ENCODE measurements around the gene HIPK2.
"Not testable (repeated sequence)": the region's sequence is repeated elsewhere in the genome, so short reads cannot be mapped to it uniquely, and the experiment has no call there.

The HIPK2 gene

DNA sequence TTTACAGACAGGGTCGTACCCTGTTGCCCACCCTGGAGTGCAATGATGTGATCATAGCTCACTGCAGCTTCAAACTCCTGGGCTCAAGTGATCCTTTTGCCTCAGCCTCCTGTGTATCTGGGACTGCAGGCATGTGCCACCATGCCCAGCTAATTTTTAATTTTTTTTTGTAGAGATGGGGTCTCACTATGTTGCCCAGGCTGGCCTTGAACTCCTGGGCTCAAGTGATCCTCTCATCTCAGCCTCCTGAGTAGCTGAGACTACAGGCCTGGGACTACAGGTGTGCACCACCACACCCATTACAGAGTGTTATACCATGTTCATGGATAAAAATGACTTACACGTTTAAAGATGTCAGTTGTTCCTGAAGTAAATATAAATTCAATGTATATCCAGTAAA, 166.2 kb downstream of the HIPK2 start:
- not testable (repeated sequence) for DNase-seq

DNA sequence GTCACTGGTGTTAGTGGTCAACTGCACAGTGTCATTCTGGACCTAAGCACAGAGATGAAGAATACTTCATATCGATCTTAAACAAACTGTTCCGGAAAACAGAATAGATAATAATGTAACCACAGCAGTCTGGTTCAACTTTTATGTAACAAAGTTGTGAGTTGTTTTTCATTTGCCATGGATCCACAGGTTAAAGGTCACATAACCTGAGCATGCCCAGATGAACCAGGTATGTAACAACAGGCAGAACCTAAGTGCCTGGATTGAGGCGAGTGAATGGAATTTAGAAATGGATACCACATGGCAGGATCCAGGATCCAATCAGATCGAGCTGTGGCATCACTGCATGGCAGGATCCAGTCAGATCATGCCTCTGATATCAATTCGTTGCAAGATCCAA, 167.2 kb downstream of the HIPK2 start:
- DNase-seq = no peak

DNA sequence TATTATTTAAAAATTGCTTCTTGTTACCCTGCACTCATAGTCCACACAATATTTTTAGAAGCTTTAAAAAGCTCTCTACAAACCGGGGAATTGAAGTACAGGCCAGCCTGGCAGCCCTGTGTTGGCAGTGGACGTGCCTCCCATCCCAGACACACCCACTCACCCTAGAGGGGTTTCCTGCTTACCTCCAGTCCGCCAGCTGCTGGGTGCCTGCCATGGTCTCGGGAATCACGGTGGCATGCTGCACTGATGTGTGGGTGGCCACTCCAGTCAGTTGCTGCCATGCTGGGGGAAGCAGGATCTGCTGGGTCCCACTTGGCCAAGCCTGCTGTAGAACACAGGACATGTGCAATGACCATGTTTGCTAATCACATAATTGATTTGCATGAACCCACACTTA, 173.9 kb downstream of the HIPK2 start:
- no peak for DNase-seq

DNA sequence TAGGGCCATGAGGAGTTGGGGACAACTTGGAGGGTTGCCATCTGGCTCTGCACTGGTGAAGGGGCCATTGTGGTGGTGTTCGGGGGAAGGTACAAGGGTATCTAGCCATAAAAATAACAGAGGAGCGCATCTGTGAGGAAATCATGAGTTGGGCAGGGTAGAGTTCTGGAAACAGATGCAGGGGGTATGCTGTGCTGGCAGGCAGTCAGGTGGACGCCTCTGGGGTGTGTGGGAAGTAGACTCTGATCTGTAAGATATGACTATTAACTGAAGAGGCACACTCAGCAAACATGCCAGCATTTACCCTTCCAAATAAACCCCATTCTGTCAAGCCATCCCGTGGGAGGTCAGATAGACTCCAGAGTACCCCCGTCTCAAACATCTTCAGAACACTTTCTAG, 174.5 kb downstream of the HIPK2 start:
- no peak for DNase-seq

DNA sequence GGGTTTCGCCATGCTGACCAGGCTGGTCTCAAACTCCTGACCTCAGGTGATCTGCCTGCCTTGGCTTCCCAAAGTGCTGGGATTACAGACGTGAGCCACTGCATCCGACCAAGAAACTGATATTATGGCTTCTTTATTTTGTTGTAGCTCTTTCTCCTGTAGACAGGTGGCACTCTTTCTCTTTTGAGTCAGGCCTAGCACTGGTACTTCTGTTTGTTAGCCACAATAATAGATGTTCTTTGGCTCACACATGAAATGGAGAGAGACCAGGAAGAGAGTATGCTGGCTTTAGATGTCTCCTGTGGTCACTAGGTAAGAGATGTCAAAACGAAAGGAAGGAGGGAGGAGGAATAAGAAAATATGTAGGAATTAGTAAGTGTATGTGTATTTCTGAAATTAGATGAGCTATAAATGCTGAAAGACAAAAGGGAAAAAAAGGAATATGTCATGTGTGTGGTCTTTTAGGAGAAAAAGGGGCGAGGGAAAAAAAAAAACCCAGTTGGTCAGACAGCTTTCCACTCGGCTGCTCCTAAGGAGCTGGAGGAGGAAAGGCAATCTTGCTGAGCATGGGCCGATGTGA, 175.6 kb downstream of the HIPK2 start:
- DNase-seq = peak; percentile 27

DNA sequence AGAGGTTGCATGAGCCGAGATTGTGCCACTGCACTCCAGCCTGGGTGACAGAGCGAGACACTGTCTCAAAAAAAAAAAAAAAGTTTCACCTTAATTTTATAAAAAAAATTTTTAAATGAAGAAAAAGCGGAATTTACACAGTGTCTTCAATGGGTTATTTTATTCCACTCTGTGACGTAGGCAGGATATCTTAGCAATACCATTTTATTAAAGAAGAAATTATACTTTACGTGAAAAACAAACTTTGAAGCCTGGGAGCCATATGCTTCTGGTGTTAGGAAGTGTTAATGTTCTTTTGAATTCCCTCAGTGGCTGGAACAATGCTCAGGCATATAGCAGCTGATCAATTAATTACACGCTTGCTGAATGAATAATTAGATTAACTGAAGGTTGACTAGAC, 176.6 kb downstream of the HIPK2 start:
- no peak for DNase-seq

DNA sequence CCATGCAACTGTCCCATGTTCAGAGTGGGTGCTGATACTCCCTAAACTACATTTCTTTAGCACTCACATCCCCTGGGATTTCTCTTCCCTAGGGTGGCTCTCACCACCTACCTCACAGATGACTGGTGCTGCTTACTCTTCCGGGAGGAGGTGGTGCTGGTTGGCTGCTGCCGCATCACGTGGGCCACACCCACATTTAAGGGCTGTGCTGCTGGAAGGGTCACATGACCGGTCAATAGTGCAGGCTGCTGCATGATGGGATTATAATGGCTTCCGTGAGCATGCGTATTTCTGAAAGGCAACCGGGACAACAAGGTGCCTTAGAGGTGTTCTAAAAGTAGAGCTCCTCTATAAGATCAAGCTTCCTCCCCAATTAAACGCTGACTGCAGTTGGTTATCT, 177.5 kb downstream of the HIPK2 start:
- DNase-seq = no peak

- no peak for DNase-seq
Measured at GRCh38 chr7:139598642-139599041, 179.2 kb downstream of the HIPK2 start.

DNA sequence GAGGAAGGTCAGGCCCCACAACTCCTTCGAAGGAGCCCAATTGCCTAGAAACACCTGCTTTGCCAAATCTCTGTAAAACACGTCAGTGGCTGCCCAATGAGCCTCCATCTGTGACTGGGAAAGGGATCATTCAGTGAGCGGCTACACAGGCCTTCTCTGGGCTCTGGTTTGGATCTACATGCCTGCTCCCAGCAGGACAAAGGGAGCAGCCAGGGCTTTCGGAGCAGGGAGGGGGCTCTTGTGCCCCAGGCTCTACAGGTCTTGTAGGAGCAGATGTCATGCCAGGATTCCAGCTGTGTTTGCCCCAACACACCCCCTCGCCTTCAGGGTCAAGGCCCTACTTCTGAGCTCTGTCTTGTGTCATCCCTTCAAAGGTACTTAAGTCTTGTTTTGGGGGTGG, 180.8 kb downstream of the HIPK2 start:
- no peak for DNase-seq

- no peak for DNase-seq
Measured at GRCh38 chr7:139596626-139597025, 181.2 kb downstream of the HIPK2 start.

DNA sequence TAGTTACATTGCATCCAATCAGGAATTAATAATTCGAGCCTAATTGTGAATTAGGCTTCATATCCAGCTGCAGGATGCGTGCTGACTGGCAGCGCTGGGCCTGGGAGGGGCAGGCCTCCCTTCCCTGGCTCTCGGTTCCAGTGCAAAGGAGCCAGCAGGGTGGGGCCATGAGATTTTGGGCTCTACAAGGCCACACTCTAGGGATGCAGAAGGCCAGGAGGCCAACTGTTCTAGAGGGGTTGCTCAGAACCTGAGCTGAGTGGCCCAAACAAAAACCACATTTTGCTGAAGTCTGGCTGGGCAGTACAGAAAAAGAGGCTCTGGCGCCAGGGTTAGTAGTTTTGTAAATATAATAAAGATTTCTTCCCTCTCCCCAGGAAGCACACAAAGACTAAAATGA, 182.0 kb downstream of the HIPK2 start:
- no peak for DNase-seq

- DNase-seq = no peak
Measured at GRCh38 chr7:139594911-139595476, 182.8 kb downstream of the HIPK2 start.

DNA sequence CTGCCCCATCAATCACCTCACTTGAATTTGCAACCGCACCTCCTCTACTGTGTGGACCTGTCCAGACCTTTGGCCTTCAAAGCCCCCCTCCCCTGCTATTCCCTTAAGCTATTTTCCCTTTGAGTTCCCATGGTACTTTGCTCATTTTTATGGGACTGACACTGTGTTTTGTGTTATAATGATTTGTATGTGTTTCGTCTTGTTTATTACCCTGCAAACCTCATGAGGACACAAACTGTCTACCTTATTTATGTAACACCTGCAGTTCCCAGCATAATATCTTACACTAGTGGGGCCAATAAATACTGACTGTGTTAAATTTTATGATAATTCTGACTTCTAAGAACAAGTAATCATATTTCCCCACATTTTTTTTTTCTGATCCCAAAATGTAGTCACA, 183.7 kb downstream of the HIPK2 start:
- DNase-seq = no peak

GRCh38 chr7:139592801-139593461, 184.9 kb downstream of the HIPK2 start:
- no peak for DNase-seq

GRCh38 chr7:139591550-139592195, 186.1 kb downstream of the HIPK2 start:
- DNase-seq = no peak

GRCh38 chr7:139589474-139589873, 188.3 kb downstream of the HIPK2 start:
- DNase-seq = no peak

DNA sequence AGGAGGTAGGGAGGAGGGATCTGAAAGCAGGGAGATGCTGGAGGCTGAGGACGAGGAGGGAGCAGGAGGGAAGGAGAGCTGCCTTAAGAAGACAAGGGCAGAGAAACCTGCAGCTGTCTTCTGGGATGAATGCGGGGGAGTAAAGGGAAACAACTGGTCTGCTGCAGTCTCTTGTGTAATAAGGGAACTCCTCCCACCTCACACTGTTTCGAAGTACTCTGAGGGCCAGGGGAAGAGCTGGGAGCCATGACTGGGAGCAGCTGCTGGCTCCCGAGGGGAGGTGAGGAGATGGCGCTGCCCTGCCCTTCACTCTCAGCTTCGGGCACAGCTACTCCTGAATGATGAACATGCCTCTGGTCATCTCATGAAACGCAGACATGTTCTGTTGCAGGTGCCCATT, 189.2 kb downstream of the HIPK2 start:
- no peak for DNase-seq

DNA sequence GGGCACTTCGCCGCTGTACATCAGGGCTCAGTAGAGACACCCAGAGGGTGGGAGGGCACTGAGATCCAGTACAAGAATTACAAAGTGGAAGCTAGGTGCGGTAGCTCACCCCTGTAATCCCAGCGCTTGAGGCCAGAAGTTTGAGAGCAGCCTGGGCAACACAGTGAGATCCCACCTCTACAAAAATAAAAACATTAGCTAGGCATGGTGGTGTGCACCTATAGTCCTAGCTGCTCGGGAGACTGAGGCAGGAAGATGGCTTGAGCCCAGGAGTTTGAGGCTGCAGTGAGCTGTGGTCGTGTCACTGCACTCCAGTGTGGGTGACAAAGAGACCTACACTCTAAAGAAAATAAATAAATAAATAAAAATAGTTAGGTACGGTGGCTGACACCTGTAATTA, 190.3 kb downstream of the HIPK2 start:
- DNase-seq = no peak

GRCh38 chr7:139586286-139586685, 191.5 kb downstream of the HIPK2 start:
- no peak for DNase-seq

GRCh38 chr7:139585042-139585441, 192.8 kb downstream of the HIPK2 start:
- DNase-seq = no peak

DNA sequence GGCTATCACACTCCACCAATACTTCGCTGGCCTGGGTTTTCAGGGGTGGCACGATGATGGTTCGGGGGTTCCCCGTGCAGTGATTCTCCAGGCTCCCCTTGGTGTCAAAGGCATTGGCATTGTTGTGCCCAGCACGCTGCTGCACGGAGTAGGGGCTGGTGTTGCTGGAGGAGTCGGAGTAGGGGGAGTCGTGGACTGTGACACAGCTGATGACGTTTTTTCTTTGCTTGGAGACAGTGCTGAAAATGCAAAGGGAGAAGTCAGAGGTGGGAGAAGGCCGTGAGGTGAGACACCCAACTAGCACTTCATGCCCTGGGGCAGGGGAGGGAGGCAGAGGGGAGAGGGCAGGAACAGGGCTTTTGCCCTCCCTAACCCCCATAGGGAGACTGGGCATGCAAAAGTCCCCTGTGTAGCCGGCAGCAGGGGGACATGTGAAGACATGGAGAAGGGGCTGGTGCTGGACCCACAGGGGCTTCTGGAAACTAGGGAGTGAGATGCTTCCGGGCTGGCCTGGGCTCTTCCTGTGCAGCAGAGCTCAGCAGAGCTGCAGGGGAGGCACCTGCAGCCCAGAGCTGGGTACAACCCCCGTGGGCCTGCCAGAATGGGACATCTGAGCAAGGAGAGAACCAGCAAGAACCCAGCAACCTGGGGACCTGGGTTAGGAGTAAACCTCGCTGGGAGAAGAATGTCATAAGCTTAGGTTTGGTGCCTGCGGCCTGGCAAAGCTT, 193.8 kb downstream of the HIPK2 start:
- DNase-seq = no peak

- DNase-seq = no peak
Measured at GRCh38 chr7:139582671-139583155, 195.1 kb downstream of the HIPK2 start.

- no peak for DNase-seq
Measured at GRCh38 chr7:139582130-139582650, 195.6 kb downstream of the HIPK2 start.
